ENCODE data around the gene CNBP. TPM values are rescaled to one million over a fixed set of nuclear protein-coding genes. Genes with fewer than 3 reads are reported as not detected.

CNBP gene
- 187 and 233 TPM in 2 replicates for total RNA-seq

DNA sequence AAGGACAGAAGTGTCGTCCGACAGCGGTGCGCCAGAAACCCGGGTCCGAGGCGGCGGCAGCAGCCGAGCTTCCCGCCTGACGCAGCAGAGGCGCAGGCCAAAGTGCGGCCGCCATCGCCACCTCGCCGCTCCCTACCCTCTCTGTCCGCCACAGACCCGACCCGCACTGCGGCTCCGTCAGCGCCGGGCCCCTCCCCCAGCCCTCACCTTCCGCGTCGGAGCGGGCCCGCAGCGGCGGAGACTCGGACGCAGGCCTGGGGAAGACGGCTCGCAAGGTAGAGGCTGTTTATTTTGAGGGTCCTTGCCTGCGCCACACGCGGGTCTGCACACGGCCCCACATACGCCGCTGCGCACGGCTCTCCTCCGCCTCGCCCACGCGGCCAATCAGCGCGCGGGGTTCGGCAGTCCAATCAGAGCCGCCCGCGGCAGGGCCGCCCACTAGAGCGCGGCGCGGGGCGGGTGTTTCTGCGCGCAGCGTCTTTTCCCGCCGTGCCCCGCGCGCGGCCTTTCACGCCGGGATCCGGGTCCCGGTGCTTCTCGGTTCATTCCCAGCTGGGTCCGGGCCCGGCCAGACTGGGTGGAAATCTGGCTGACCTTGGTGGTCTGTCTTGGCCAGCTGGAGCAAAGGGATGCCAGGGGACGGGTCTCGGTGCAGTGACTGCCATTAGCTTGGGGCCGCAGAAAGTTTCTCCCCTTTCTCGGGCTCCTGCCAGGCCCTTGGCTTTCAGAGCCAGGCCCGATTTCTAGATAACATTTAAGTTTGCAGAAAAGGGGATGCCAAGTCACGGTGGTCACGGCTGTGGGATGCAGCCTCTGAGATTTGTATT, at the start of gene CNBP:
Gene CNBP, minus strand, starts transcription at position 328 of the 827 bp plus-strand sequence. CDS start 12,139 bp downstream, outside the sequence.

DNA sequence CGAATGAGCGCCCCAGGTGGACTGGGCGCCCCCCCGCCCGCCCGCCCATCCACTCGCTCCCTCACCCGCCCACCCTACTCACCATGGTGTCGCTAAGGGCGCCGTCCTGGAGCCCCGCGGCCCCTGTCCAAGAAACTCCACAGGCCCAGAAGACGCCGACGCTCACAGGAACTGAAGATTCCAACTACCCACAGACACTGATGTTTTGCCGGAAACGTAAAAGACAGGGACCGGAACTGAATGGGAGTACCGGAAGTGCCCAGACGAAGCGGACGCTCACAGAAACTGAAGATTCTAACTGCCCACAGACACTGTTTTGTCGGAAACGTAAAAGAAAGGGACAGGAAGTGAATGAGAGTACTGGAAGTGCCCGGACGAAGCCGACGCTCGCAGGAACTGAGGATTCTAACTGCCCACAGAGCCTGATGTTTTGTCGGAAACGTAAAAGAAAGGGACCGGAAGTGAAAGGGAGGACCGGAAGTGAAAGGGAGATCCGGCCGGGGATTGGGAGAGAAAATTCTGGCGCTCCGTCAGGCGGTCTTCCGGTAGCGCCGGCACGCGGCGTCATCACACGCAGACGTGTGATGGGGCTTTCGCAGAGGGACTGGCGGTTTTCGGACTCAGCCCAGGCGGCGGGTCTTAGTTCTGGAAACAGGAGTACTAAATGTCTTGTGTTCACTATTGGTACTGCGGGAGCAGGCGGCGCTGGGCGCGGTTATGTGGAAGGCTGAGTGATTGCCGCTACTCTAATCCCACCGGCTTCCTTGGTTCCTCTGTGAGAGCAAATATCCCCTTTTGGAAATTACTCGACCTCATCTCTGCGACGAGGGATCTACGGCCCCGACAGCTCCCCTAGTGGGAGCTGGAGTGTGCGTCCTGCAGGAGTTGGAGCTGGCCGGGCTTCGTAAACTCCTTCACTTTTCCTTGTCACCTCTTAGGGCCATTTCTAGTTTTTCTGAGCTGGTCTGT, 22.5 kb downstream of the CNBP start, which contains the start of gene ISY1:
Gene ISY1, minus strand, starts transcription at position 173 of the 969 bp plus-strand sequence. Its CDS starts 88 bp downstream, at position 85.

DNA sequence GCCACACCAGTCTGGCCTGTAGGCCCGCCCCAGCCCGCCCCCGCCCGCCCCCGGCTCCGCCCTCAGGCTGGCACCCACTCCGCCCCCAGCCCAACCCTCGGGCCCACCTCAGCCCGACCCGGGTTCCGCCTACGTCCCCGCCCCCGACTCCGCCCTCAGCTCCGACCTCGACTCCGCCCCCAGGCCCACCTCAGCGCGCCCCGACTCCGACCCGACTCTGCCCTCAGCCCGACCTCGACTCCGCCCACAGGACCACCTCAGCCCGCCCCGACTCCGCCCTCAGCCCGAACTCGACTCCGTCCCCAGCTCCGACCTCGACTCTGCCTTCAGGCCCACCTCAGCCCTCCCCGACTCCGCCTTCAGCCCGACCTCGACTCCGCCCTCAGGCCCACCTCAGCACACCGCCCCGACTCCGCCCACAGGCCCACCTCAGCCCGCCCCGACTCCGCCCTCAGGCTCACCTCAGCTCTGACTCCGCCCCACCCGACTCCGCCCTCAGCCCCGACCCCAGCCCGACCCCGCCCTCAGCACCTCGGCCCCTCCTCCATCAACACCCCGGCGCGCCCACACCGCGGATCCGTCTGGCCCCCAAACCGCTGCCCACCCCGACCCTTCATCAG, 61.8 kb downstream of the CNBP start, which contains the start of gene RAB43:
Gene RAB43, minus strand, starts transcription at position 13 of the 620 bp plus-strand sequence. CDS start 315 bp downstream, outside the sequence.

Other genes starting within 250 kb of the CNBP start
- gene CFAP92, start 189.8 kb downstream of the CNBP start, total RNA-seq, result under 0.01 and 0.05 TPM in 2 replicates
- gene EFCC1, start 182.6 kb downstream of the CNBP start, total RNA-seq, result not detected in 2 replicates
- not detected in 2 replicates for gene GP9, start 123.1 kb downstream of the CNBP start, total RNA-seq
- 10.7 and 33.1 TPM in 2 replicates for gene RAB43, start 62.1 kb downstream of the CNBP start, total RNA-seq
- 21.4 and 22.9 TPM in 2 replicates for gene ISY1, start 22.8 kb downstream of the CNBP start, total RNA-seq
- gene COPG1, start 65.7 kb upstream of the CNBP start, total RNA-seq, result 412 and 487 TPM in 2 replicates
- 9.8 and 18.5 TPM in 2 replicates for gene HMCES, start 95.0 kb upstream of the CNBP start, total RNA-seq
- 0.05 TPM in 1 of 2 replicates, not detected in the other for gene EFCAB12, start 244.7 kb upstream of the CNBP start, total RNA-seq